Natural killer cell (primary cell): ENCODE results near the gene ANP32D. TPM values are rescaled to one million over a fixed set of nuclear protein-coding genes. Genes with fewer than 3 reads are reported as not detected.
"Not testable (repeated sequence)": the region's sequence is repeated elsewhere in the genome, so short reads cannot be mapped to it uniquely, and the experiment has no call there.

Source experiments
- ATAC-seq, 3 donors: fragments of 150-1000 bp in 2 of 3; fragments of 200-7000 bp in 1 of 3; cut with Tn5 transposase; 1 replicate in 1 of 3; 2 replicates in 2 of 3; pipeline ENCODE4 v1.10.0; 2021; ENCODE audit warnings: mild to moderate bottlenecking in 2 of 3, moderate library complexity in 2 of 3
- DNase-seq, 2 donors: peaks; one replicate each; pipeline versions ENCODE4 v3.0.0 to v3.0.0-alpha.2; 2013 to 2021; ENCODE audit warnings: mixed read lengths in 1 of 2
- H3K27ac ChIP-seq: one replicate; pipeline ENCODE4 v1.5.1; 2013; ENCODE audit warnings: mild to moderate bottlenecking, low read length
- H3K27me3 ChIP-seq: one replicate; pipeline ENCODE4 v1.6.1; 2013; ENCODE audit warnings: low read length; ENCODE audit not compliant: control insufficient read depth, insufficient read depth
- H3K36me3 ChIP-seq: one replicate; pipeline ENCODE4 v1.6.1; 2013; ENCODE audit warnings: low read length; ENCODE audit not compliant: control insufficient read depth, insufficient read depth
- H3K4me1 ChIP-seq: one replicate; pipeline ENCODE4 v1.6.1; 2013; ENCODE audit warnings: low read length; ENCODE audit not compliant: control insufficient read depth, insufficient read depth
- H3K4me3 ChIP-seq: one replicate; pipeline ENCODE4 v1.5.1; 2013; ENCODE audit warnings: low read length
- H3K9me3 ChIP-seq: one replicate; pipeline ENCODE4 v1.6.1; 2013; ENCODE audit warnings: low read length; ENCODE audit not compliant: control insufficient read depth, insufficient read depth
- H3K27ac Mint-ChIP-seq, 2 donors: one replicate each; pipeline ENCODE4 v1.8.0; 2022; ENCODE audit warnings: mild to moderate bottlenecking in 2 of 2, mixed read lengths in 2 of 2, moderate library complexity in 1 of 2
- H3K27me3 Mint-ChIP-seq, 2 donors: one replicate each; pipeline ENCODE4 v1.8.0; 2022; ENCODE audit warnings: low read depth in 2 of 2, mixed read lengths in 2 of 2
- H3K36me3 Mint-ChIP-seq: one replicate; pipeline ENCODE4 v1.8.0; 2022; ENCODE audit warnings: mixed read lengths
- H3K4me1 Mint-ChIP-seq, 2 donors: one replicate each; pipeline ENCODE4 v1.8.0; 2022; ENCODE audit warnings: mixed read lengths in 2 of 2
- H3K4me3 Mint-ChIP-seq: one replicate; pipeline ENCODE4 v1.8.0; 2022; ENCODE audit warnings: mild to moderate bottlenecking, moderate library complexity, mixed read lengths
- H3K9me3 Mint-ChIP-seq, 2 donors: one replicate each; pipeline ENCODE4 v1.8.0; 2022; ENCODE audit warnings: mixed read lengths in 2 of 2
- WGBS: methylation state at CpG from one replicate; pipeline ENCODE4 v1.1.7; 2013; ENCODE audit warnings: missing lambda C conversion rate; ENCODE audit not compliant: insufficient coverage; 5-methylcytosine and 5-hydroxymethylcytosine counted together
- intact Hi-C: fragments of 100-400 bp; cut with micrococcal nuclease; formaldehyde crosslinking; loops from one replicate; pipeline ENCODE4 v1.14.2; 2022
- total RNA-seq, 4 donors: library from RNA; stranded (reverse); fragments of 120-200 nt in 1 of 4; gene quantifications; one replicate each; pipeline versions ENCODE4 v1.2.3 to v1.2.4, GENCODE V29; 2013 to 2022
- TF ChIP-seq, protein P1 (sequence below): fragments of 200-600 bp; IDR thresholded peaks from one replicate; pipeline ENCODE4 v1.8.0; 2022; ENCODE audit warnings: antibody characterized with exemption

Gene ANP32D
- not detected for total RNA-seq
- not detected for total RNA-seq (2013)

DNA sequence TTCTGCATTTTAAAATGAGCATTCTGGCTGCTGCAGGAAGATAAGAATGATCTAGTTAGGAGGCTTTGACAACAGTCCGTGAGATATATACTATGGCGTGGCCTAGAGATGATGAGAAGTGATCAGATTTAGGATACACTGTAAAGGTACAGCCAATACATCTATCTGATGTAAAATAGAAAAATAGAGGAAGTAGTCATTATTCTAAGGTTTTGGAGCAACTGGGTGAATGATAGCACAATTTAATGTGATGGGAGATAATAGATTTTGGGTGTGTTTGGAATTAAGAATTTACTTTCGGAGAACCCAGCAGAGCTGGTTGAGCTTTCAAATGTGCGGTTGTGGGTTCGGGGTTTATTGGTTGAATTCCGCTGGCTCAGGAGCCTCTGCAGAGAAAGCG lies at the start of gene ANP32D:
ANP32D (plus strand) TSS at position 301 of the 400 bp plus-strand sequence. CDS start 106 bp downstream, outside the sequence.
- Mint-ChIP-seq H3K4me3 (no peak within 1 kb of the TSS), H3K27me3 (peaks cover 17 to 23% of the 10 kb centered on the region in 2 donors), H3K27ac (no peak within 1 kb of the TSS), H3K9me3 (peaks cover 12 to 15% of the 10 kb centered on the region in 2 donors), H3K36me3 (peaks cover 36% of the 10 kb centered on the region), H3K4me1 (no peaks in the 10 kb centered on the region)
- intact Hi-C loops: no loop called here
- peaks cover 9% of the 10 kb centered on the region for H3K9me3 ChIP-seq
- DNase-seq (no peak), ATAC-seq (no peak)
- H3K27me3 ChIP-seq: no peaks in the 10 kb centered on the region
- no peaks in the 10 kb centered on the region for H3K4me1 ChIP-seq
- WGBS: 93% methylated on average over 7 of the region's 7 CpGs
- H3K27ac ChIP-seq: no peak within 1 kb of the TSS
- H3K4me3 ChIP-seq: no peak within 1 kb of the TSS
- no peaks in the 10 kb centered on the region for H3K36me3 ChIP-seq
- TF ChIP-seq, protein P1, sequence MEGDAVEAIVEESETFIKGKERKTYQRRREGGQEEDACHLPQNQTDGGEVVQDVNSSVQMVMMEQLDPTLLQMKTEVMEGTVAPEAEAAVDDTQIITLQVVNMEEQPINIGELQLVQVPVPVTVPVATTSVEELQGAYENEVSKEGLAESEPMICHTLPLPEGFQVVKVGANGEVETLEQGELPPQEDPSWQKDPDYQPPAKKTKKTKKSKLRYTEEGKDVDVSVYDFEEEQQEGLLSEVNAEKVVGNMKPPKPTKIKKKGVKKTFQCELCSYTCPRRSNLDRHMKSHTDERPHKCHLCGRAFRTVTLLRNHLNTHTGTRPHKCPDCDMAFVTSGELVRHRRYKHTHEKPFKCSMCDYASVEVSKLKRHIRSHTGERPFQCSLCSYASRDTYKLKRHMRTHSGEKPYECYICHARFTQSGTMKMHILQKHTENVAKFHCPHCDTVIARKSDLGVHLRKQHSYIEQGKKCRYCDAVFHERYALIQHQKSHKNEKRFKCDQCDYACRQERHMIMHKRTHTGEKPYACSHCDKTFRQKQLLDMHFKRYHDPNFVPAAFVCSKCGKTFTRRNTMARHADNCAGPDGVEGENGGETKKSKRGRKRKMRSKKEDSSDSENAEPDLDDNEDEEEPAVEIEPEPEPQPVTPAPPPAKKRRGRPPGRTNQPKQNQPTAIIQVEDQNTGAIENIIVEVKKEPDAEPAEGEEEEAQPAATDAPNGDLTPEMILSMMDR: no peak

DNA sequence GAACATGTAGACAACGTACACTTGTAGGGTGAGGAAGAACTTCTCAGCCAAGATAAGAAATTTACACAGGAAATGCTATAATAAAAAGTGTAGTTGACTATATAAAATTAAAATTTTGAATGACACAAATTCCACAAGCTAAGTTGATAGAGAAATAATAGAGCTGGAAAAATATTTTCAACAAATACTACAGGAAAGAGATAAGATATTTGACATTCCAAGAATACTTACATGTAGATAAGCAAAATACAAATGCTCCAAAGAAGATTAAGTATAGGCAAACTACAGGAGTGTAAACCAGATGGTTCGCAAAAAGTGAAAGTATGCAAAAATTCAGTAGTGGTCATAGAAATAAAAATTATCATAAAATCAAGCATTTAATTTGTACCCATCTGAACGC lies 49.2 kb upstream of the ANP32D start:
- no peak for ATAC-seq
- H3K36me3 Mint-ChIP-seq: no peaks in the 10 kb centered on the region
- no CpG with 5 or more reads among the region's 3 CpGs for WGBS

DNA sequence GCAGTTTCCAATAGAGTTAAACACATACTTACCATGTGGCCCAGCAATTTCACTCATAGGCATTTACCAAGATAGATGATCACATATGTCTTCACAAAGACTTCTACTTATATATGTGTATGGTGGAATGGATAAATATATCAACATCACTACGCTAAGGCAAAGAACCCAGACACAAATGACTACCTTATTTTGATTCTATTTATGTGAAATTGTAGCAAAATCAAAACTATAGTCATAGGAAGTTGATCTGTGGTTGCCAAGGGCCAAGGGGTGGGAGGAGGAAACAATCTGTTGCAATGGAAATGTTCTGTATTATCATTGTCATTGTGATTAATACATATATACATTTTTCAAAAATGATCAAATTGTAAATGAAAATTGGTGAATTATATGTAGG lies 47.7 kb upstream of the ANP32D start:
- DNase-seq (no peak), ATAC-seq (no peak)
- no peaks in the 10 kb centered on the region for H3K9me3 ChIP-seq
- Mint-ChIP-seq H3K36me3 (peaks cover 4% of the 10 kb centered on the region), H3K27ac (no peak overlapping the region), H3K4me1 (no peaks in the 10 kb centered on the region), H3K9me3 (peaks cover 0 to 2% of the 10 kb centered on the region in 2 donors), H3K27me3 (peaks cover 20 to 48% of the 10 kb centered on the region in 2 donors), H3K4me3 (no peak overlapping the region)
- no CpG with 5 or more reads among the region's 1 CpG for WGBS
- H3K4me1 ChIP-seq: no peaks in the 10 kb centered on the region
- intact Hi-C loops: no loop called here
- H3K4me3 ChIP-seq: no peak overlapping the region
- no peaks in the 10 kb centered on the region for H3K36me3 ChIP-seq
- TF ChIP-seq, protein P1: no peak
- no peak overlapping the region for H3K27ac ChIP-seq
- no peaks in the 10 kb centered on the region for H3K27me3 ChIP-seq

More for the DNA sequence above, 49.2 kb upstream of the ANP32D start:
- Histone ChIP-seq H3K9me3 (no peaks in the 10 kb centered on the region), H3K27me3 (no peaks in the 10 kb centered on the region), H3K4me1 (no peaks in the 10 kb centered on the region), H3K4me3 (no peak overlapping the region), H3K36me3 (no peaks in the 10 kb centered on the region), H3K27ac (no peak overlapping the region)
- TF ChIP-seq, protein P1: no peak
- Mint-ChIP-seq H3K9me3 (peaks cover 0 to 2% of the 10 kb centered on the region in 2 donors), H3K27ac (no peak overlapping the region), H3K27me3 (peaks cover 15 to 38% of the 10 kb centered on the region in 2 donors), H3K4me3 (no peak overlapping the region), H3K4me1 (no peaks in the 10 kb centered on the region)
- no peak for DNase-seq
- intact Hi-C loops: no loop called here

DNA sequence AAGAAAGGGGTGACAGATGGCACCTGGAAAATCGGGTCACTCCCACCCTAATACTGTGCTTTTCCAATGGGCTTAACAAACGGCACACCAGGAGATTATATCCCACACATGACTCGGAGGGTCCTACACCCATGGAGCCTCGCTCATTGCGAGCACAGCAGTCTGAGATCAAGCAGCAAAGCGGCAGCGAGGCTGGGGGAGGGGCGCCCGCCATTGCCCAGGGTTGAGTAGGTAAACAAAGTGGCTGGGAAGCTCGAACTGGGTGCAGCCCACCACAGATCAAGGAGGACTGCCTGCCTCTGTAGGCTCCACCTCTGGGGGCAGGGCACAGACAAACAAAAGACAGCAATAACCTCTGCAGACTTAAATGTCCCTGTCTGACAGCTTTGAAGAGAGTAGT lies 38.3 kb upstream of the ANP32D start:
- H3K27me3 ChIP-seq, H3K9me3 ChIP-seq, H3K4me3 ChIP-seq, H3K4me1 Mint-ChIP-seq, H3K27ac Mint-ChIP-seq, ATAC-seq, H3K36me3 ChIP-seq, DNase-seq, intact Hi-C loops, H3K4me3 Mint-ChIP-seq, H3K27ac ChIP-seq, H3K36me3 Mint-ChIP-seq, H3K4me1 ChIP-seq, H3K9me3 Mint-ChIP-seq: not testable (repeated sequence)
- peaks cover 21 to 38% of the 10 kb centered on the region in 2 donors for H3K27me3 Mint-ChIP-seq
- WGBS: 96% methylated on average over 10 of the region's 10 CpGs
